Measurements from ENCODE around the gene GLT8D2. TPM values are rescaled to one million over a fixed set of nuclear protein-coding genes. Genes with fewer than 3 reads are reported as not detected.
A peak's percentile ranks its signal among the peaks of the same experiment; 100 is the strongest.

The GLT8D2 gene
- total and polyA plus RNA-seq, 2 donors (not counting 3 experiments of a cell fraction or from before 2014, with no cell fraction given), result 1.7 to 2.6 TPM

DNA sequence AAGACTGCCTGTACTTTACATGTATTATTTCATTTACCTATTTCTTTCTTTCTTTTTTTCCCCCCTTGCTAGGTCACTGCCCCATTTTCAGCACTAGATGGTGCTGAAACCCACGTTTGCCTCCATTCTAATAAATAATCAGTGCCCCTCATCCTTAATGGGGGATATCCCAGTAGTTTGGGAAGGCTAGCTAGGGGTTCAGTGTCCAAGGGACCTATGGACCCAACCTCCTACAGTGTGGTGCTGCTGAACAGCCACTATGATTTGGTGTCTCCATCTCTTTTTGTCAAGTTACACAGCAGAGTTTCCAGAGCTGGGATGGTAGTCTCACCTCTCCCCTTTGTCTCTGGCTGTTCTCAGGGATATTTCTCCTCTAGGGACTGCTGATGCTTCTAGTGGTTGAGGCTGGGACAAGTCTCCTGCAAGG is 7.8 kb upstream of the GLT8D2 start:
- no peak for TF ChIP-seq JUN (IDR thresholded peaks at IDR 0.05; ENCODE audit: borderline replicate concordance, insufficient read depth, insufficient read length, low read depth)
- TF ChIP-seq GATA2 (IDR thresholded peaks at IDR 0.05; ENCODE audit: insufficient read depth, insufficient read length, low read depth, low read length), result no peak
- no peak for TF ChIP-seq POLR2A (IDR thresholded peaks at IDR 0.05; ENCODE audit: low read depth, low read length)
- TF ChIP-seq, protein P1, sequence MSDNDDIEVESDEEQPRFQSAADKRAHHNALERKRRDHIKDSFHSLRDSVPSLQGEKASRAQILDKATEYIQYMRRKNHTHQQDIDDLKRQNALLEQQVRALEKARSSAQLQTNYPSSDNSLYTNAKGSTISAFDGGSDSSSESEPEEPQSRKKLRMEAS (IDR thresholded peaks at IDR 0.05; ENCODE audit: insufficient read depth, insufficient read length), result no peak
- no peak for TF ChIP-seq FOS (IDR thresholded peaks at IDR 0.05; ENCODE audit: borderline replicate concordance, insufficient read depth, low read length)
- TF ChIP-seq EZH2 (IDR thresholded peaks at IDR 0.05; ENCODE audit: borderline replicate concordance, low read depth, low read length, severe bottlenecking), result no peak
- TF ChIP-seq, protein P2, sequence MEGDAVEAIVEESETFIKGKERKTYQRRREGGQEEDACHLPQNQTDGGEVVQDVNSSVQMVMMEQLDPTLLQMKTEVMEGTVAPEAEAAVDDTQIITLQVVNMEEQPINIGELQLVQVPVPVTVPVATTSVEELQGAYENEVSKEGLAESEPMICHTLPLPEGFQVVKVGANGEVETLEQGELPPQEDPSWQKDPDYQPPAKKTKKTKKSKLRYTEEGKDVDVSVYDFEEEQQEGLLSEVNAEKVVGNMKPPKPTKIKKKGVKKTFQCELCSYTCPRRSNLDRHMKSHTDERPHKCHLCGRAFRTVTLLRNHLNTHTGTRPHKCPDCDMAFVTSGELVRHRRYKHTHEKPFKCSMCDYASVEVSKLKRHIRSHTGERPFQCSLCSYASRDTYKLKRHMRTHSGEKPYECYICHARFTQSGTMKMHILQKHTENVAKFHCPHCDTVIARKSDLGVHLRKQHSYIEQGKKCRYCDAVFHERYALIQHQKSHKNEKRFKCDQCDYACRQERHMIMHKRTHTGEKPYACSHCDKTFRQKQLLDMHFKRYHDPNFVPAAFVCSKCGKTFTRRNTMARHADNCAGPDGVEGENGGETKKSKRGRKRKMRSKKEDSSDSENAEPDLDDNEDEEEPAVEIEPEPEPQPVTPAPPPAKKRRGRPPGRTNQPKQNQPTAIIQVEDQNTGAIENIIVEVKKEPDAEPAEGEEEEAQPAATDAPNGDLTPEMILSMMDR (IDR thresholded peaks at IDR 0.05; ENCODE audit: extremely low read depth in 1 of 2, insufficient read depth in 1 of 2, low read depth in 1 of 2, low read length in 2 of 2), result peak; percentile 58 to 62
- H3K36me3 ChIP-seq (ENCODE audit: control insufficient read depth in 2 of 2, extremely low read depth in 1 of 2, insufficient read depth in 2 of 2, low read length in 2 of 2), result no peaks in the 10 kb centered on the region
- no TSS peak for BruUV-seq (replicated peaks)
- FAIRE-seq (peak; percentile 59), DNase-seq (ENCODE audit: low read depth, low spot score) (peak; percentile 53)
- no peak overlapping the region for H3K4me2 ChIP-seq (ENCODE audit: insufficient read depth, low read length)
- H2AFZ ChIP-seq (ENCODE audit: low read depth, low read length), result no peak overlapping the region
- ChIA-PET CTCF (interaction anchor here (0.7 to 5.9 kb wide), 5 partner anchors 10 to 51 kb away, joined by 3 to 106 read pairs (median 3); no protein-coding TSS in a partner anchor), POLR2A (no interaction called here)
- no peak overlapping the region for H3K4me3 ChIP-seq (replicated peaks in 1 of 3; ENCODE audit: insufficient read depth in 1 of 3, low read depth in 1 of 3, low read length in 3 of 3)
- H3K9ac ChIP-seq (replicated peaks; ENCODE audit: extremely low read depth, insufficient read depth, low read length), result no peak overlapping the region
- H3K27ac ChIP-seq (ENCODE audit: insufficient read depth, low read depth, low read length), result no peak overlapping the region
- H3K9me1 ChIP-seq (replicated peaks; ENCODE audit: control insufficient read depth, extremely low read depth, insufficient read depth, low read length), result no peaks in the 10 kb centered on the region
- peaks cover 10 to 19% of the 10 kb centered on the region in 2 experiments for H3K27me3 ChIP-seq (ENCODE audit: control insufficient read depth in 2 of 2, insufficient read depth in 2 of 2, low read length in 2 of 2)
- intact Hi-C loops (cut with micrococcal nuclease) (loop anchor here (1.0 to 2.0 kb wide), 2 partner anchors 52 to 177 kb away; no protein-coding TSS in a partner anchor), dilution Hi-C loops (cut with MboI; ENCODE audit: extremely low pct_ligation_motif_present, low sequenced_read_pairs) (no loop called here)
- no peaks in the 10 kb centered on the region for H4K20me1 ChIP-seq (replicated peaks; ENCODE audit: control insufficient read depth, extremely low read depth, insufficient read depth, low read length)
- H3K79me2 ChIP-seq (ENCODE audit: control insufficient read depth, insufficient read depth, low read length), result no peaks in the 10 kb centered on the region
- no peaks in the 10 kb centered on the region for H3K4me1 ChIP-seq (ENCODE audit: control insufficient read depth, extremely low read depth, insufficient read depth, low read length)
- no peaks in the 10 kb centered on the region for H3K9me3 ChIP-seq (replicated peaks; ENCODE audit: control insufficient read depth, insufficient read depth, low read length)

Measured in endothelial cell of umbilical vein (primary cell).